HL-60 (cell line): ENCODE measurements around the gene ZBTB43.
"Not testable (repeated sequence)": the region's sequence is repeated elsewhere in the genome, so short reads cannot be mapped to it uniquely, and the experiment has no call there.

Source experiments
- DNase-seq, 2 experiments: peaks; one replicate each; pipeline ENCODE4 v3.0.0-alpha.2; 2010 to 2020; ENCODE audit warnings: low read depth in 1 of 2, low spot score in 1 of 2
- H3K27ac ChIP-seq: fragments of 250-450 bp; sonication (Bioruptor Pico); replicated peaks from 2 replicates; pipeline ENCODE4 v1.5.1; 2020; ENCODE audit warnings: mild to moderate bottlenecking, moderate library complexity
- H3K27me3 ChIP-seq: fragments of 250-450 bp; sonication (Bioruptor Pico); 2 replicates; pipeline ENCODE4 v1.5.1; 2021; ENCODE audit warnings: mild to moderate bottlenecking, moderate library complexity; ENCODE audit not compliant: insufficient read depth, poor library complexity, severe bottlenecking
- H3K4me3 ChIP-seq: replicated peaks from 2 replicates; pipeline ENCODE4 v1.5.1; 2011; ENCODE audit warnings: mild to moderate bottlenecking, control low read depth, low read length; ENCODE audit not compliant: insufficient read depth
- GABPA ChIP-seq: IDR thresholded peaks from 2 replicates; pipeline ENCODE4 v1.6.1; 2012; ENCODE audit warnings: low read depth
- POLR2AphosphoS5 ChIP-seq: IDR thresholded peaks from 2 replicates; pipeline ENCODE4 v1.6.1; 2012; ENCODE audit warnings: low read depth
- SPI1 ChIP-seq: IDR thresholded peaks from 2 replicates; pipeline ENCODE4 v1.6.1; 2012; ENCODE audit warnings: low read depth, mild to moderate bottlenecking, borderline replicate concordance
- TF ChIP-seq, protein P1 (sequence below): IDR thresholded peaks from one replicate; pipeline ENCODE4 v1.5.1; 2011; ENCODE audit warnings: low read length, control low read depth, inconsistent platforms; ENCODE audit not compliant: insufficient read depth
- TF ChIP-seq, protein P2 (sequence below): IDR thresholded peaks from 2 replicates; pipeline ENCODE4 v1.6.1; 2012; ENCODE audit warnings: low read depth; ENCODE audit not compliant: insufficient replicate concordance

The ZBTB43 gene

DNA sequence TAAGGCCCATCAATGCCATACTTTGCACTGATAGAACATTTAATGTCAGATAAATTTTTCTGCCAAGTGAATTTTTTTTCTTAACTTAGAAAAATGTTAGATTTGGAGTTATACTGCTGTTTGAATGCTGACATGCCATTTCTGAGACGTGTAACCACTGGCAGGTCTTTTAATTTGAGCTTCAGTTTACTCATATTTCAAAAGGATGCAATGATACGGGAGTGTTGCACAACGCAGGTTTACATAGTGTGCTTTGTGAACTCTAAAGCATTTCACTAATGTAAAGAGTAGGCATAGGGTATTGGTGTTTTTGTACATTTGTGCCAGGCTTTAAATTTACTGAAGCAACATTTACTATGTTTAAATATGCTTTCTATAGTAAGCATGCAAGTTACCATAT lies 4.2 kb downstream of the ZBTB43 start:
- no peak for TF ChIP-seq SPI1
- TF ChIP-seq POLR2AphosphoS5 = no peak
- TF ChIP-seq, protein P1, sequence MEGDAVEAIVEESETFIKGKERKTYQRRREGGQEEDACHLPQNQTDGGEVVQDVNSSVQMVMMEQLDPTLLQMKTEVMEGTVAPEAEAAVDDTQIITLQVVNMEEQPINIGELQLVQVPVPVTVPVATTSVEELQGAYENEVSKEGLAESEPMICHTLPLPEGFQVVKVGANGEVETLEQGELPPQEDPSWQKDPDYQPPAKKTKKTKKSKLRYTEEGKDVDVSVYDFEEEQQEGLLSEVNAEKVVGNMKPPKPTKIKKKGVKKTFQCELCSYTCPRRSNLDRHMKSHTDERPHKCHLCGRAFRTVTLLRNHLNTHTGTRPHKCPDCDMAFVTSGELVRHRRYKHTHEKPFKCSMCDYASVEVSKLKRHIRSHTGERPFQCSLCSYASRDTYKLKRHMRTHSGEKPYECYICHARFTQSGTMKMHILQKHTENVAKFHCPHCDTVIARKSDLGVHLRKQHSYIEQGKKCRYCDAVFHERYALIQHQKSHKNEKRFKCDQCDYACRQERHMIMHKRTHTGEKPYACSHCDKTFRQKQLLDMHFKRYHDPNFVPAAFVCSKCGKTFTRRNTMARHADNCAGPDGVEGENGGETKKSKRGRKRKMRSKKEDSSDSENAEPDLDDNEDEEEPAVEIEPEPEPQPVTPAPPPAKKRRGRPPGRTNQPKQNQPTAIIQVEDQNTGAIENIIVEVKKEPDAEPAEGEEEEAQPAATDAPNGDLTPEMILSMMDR = no peak
- TF ChIP-seq GABPA = no peak
- TF ChIP-seq, protein P2, sequence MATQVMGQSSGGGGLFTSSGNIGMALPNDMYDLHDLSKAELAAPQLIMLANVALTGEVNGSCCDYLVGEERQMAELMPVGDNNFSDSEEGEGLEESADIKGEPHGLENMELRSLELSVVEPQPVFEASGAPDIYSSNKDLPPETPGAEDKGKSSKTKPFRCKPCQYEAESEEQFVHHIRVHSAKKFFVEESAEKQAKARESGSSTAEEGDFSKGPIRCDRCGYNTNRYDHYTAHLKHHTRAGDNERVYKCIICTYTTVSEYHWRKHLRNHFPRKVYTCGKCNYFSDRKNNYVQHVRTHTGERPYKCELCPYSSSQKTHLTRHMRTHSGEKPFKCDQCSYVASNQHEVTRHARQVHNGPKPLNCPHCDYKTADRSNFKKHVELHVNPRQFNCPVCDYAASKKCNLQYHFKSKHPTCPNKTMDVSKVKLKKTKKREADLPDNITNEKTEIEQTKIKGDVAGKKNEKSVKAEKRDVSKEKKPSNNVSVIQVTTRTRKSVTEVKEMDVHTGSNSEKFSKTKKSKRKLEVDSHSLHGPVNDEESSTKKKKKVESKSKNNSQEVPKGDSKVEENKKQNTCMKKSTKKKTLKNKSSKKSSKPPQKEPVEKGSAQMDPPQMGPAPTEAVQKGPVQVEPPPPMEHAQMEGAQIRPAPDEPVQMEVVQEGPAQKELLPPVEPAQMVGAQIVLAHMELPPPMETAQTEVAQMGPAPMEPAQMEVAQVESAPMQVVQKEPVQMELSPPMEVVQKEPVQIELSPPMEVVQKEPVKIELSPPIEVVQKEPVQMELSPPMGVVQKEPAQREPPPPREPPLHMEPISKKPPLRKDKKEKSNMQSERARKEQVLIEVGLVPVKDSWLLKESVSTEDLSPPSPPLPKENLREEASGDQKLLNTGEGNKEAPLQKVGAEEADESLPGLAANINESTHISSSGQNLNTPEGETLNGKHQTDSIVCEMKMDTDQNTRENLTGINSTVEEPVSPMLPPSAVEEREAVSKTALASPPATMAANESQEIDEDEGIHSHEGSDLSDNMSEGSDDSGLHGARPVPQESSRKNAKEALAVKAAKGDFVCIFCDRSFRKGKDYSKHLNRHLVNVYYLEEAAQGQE = no peak
- no peak overlapping the region for H3K27ac ChIP-seq
- no peak for DNase-seq
- no peak overlapping the region for H3K4me3 ChIP-seq
- H3K27me3 ChIP-seq = no peaks in the 10 kb centered on the region

DNA sequence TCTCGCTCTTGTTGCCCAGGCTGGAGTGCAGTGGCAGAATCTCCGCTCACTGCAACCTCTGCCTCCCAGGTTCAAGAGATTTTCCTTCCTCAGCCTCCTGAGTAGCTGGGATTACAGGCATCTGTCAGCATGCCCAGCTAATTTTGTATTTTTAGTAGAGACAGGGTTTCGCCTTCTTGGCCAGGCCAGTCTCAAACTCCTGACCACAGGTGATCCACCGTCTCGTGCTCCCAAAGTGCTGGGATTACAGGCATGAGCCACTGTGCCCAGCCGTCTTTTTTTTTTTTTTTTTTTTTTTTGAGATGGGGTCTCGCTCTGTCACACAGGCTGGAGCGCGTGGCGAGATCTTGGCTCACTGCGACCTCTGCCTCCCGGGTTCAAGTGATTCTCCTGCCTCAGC lies 5.4 kb downstream of the ZBTB43 start:
- not testable (repeated sequence) for H3K4me3 ChIP-seq, DNase-seq, H3K27me3 ChIP-seq, H3K27ac ChIP-seq

DNA sequence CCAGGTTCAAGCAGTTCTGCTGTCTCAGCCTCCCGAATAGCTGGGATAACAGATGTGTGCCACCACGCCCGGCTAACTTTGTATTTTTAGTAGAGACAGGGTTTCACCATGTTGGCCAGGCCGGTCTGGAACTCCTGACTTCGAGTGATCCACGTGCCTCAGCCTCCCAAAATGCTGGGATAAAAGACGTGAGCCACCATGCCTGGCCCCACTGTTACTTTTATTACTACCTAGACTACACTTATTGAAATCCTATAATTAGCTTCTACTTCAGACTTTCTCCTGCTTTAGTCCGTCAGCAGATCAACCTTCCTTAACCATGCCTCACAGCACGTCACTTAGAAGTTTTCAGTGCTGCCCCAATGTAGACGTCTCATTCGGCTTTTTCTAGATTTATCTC lies 8.2 kb downstream of the ZBTB43 start:
- DNase-seq = no peak
- TF ChIP-seq, protein P1 = no peak
- TF ChIP-seq, protein P2 = no peak
- no peak for TF ChIP-seq SPI1
- no peak for TF ChIP-seq POLR2AphosphoS5
- TF ChIP-seq GABPA = no peak
- no peaks in the 10 kb centered on the region for H3K27me3 ChIP-seq

DNA sequence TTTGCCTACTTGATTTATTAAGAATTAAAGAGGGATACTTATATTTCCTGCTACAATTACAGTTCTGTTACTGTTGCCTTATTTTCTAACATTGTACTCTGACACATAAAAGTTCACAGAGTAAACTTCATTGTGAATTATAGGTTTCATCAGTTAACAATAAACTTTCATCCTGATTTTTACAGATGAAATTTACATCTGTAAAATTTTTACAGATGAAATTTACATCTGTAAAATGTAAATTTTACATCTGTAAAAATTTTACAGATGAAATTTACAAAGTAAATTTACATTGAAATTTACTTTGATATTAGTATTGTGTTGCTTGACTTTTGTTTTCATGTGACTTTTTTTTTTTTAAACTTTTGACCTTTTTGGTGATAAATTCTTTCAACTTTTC lies 9.3 kb downstream of the ZBTB43 start:
- DNase-seq = no peak
- no peaks in the 10 kb centered on the region for H3K27me3 ChIP-seq

More for the DNA sequence above, 8.2 kb downstream of the ZBTB43 start:
- Histone ChIP-seq H3K4me3 (no peak overlapping the region), H3K27ac (no peak overlapping the region)

DNA sequence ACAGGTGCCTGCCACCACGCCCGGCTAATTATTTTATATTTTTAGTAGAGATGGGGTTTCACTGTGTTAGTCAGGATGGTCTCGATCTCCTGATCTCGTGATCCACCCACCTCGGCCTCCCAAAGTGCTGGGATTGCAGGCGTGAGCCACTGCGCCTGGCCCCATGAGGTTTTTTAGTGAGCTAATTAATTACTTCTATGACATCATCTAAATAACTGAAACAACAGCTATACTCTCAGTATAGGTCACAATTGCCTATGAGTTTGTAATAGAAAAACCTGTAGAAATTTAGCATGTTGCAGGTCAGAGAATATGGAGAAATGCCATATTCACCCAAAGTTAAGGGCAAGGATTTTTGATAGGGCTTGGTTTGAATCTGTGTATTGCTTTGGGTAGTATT lies 12.8 kb downstream of the ZBTB43 start:
- not testable (repeated sequence) for DNase-seq, H3K27ac ChIP-seq, H3K27me3 ChIP-seq, H3K4me3 ChIP-seq

More for the DNA sequence above, 9.3 kb downstream of the ZBTB43 start:
- no peak for TF ChIP-seq SPI1
- TF ChIP-seq, protein P2 = no peak
- no peak for TF ChIP-seq GABPA
- TF ChIP-seq, protein P1 = no peak
- no peak for TF ChIP-seq POLR2AphosphoS5
- Histone ChIP-seq H3K27ac (no peak overlapping the region), H3K4me3 (no peak overlapping the region)
